AG08396 (cell line): Measurements from ENCODE around the gene WNT11.
A peak's percentile ranks its signal among the peaks of the same experiment; 100 is the strongest.

ENCODE experiments used
- DNase-seq: peaks from one replicate; pipeline ENCODE4 v3.0.0; 2012; ENCODE audit warnings: low spot score, mixed read lengths

The WNT11 gene

DNA sequence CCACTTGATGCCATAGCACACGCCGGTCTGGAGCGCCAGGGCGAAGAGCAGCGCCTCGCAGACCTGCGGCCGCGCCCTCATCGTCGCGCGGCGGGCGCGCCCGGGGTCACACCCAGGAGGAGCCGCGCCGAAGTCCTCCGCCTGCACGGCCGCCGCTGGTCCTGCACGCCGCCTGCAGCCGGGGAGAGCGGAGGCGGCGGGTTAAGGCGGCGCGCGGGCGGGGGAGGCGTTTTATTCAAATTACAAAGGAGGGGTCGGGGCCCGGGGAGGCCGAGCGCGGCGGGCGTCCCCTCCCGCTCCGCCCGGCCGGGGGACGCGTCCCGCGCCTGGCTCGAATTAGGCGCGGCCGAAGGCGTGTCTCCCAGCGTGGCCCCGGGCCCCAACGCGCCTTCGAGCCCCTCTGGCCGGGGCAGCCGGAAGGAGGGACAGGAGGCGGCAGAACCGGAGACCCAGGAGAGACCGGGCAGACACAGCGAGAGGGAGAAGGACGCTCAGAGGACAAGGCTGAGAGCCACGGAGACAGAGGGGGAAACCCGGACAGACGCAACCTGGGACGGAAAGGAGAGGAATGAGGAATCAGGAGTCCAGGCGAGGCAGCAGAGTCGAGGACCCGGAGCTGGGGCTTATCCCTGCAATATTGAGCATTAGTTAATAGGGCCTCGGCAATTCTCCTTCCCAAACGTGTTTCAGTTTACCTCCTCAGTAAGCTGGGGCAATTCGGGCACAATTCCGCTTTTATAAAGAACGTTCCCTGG, at the start of gene WNT11:
Gene WNT11, minus strand, starts transcription at position 176 of the 755 bp plus-strand sequence. Its CDS starts 95 bp downstream, at position 81.
- DNase-seq, result peak; percentile 60

DNA sequence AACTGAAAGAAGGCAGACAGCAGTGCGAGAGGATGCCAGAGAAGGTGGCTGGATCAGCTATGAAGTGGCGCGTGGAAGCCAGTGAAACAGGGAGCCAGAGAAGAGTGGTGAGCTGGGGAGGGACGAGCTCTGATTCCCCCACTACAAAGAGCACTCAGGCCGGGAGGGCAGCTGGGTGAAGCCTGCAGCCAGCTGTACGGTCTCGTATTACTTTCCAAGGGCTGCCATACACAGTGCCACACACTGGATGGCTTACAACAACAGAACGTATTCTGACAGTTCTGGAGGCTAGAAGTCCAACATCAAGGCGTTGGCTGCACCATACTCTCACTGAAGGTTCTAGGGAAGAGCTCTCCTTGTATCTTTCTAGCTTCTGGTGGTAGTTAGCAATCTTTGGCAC, 47.1 kb upstream of the WNT11 start:
- no peak for DNase-seq

GRCh38 chr11:76252631-76253070, 46.3 kb upstream of the WNT11 start:
- no peak for DNase-seq

- DNase-seq, result no peak
Observed at GRCh38 chr11:76251576-76251975, 45.3 kb upstream of the WNT11 start.

GRCh38 chr11:76251226-76251575, 44.9 kb upstream of the WNT11 start:
- DNase-seq, result no peak

GRCh38 chr11:76250520-76251225, 44.4 kb upstream of the WNT11 start:
- DNase-seq, result no peak

DNA sequence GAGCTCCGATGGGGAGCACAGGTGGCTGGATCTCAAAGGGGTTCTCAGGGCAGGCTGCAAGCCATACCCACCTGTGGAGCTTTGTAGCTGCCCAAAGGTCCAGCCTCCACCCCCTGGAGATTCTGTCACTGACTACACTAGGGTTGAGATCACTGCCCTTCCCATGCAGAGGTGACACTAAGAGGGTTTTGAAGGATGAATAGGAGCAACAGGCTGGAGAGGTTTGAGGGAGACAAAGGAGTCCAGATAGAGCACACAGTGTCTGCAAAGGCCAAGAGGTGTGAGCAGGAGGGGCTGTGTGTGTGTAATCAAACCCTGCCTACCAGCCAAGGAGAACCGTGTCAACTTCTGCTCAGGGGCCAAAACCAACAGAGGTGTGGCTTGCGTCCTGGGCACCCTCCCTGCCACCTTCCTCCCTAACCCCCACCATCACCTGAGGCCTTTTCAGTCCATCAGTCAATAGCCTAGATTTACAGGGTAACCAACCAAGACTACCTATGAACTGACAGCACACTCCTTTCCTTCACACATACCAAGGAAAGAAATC, 43.0 kb upstream of the WNT11 start:
- no peak for DNase-seq

DNA sequence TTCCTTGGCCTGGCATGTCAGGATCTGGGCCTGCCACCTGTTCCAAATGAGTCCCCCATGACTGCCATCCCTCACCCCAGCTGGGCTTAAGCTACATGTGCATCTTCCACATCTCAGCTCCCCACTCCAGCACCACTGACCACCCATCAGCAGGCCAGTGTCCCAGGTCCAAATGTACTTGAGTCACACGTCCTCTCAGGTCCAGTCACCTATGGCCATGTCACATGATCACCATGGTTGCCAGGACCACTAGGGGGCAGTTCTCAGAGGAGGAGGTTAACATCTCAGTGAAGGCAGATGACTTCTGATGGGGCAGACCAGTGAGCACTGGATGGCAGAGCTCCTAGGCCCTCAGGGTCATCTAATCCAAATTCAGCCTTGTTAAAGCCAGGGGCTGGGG, 41.9 kb upstream of the WNT11 start:
- no peak for DNase-seq

DNA sequence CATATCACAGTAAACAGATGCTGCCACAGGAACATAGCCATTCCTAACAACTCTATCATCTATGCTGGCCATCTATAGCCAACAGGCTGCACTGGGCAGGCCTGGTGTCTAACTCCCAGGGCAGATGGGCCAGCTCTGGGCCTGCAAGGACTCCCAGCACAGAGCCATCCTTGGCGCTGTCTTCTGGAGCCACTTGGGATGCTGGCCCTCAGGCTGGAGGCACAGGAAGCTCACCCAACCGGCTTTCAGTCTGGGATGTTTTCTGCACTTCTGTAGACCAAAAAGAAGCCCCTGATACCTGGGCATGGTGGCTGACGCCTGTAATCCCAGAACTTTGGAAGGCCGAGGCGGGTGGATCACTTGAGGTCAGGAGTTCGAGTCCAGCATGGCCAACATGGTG, 40.8 kb upstream of the WNT11 start:
- DNase-seq, result no peak

DNA sequence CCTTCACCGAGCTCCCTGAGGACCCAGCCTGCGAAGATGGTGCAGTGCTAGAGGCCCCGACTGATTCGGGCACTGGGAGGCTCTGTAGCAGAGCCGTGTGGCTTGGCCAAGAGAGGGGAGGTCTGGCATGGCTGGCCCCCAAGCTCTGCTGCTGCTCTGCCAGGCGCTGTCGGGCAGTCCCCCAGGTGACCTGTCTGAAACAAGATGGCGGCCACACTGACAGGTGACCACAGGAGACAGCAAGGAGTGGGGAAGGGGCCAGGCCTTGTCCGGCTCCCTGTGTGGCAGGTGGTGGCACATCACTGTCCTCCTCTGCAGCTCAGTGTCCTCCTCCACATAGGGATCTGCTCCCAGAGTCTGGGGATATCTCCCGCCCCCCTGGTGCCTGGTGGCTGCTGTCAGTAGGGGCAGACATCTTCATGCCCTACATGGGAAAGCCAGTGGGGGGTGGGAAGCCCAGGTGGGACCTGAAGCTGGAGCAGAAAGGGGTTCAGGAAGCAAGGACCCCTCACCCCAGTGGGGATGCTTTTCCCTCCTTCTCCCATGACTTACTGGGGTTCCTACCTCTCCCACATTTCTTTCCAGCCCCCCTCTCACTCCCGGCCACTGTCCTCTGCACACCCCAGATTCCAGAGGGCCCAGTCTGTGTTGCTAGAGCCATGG, 40.1 kb upstream of the WNT11 start:
- no peak for DNase-seq

DNA sequence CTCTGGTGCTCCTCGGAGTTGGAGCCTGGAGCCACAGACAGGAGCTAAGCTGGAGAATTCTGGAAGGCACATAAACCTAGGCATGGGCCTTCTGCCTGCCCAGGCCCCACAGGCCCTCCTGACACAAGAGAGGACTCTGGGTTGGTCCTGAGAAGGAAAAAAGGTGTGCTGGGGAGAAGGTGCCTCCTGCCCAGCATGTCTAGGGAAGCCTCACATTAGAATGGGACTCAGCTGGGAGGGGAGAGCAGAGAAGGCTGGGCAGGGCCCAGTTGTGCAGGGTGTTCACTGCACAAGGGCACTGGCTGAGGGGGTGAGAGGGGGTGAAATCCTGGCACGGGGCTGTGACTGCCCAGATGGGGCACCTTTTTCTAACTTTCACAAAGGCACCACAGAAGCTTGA, 39.4 kb upstream of the WNT11 start:
- no peak for DNase-seq

- DNase-seq, result no peak
Observed at GRCh38 chr11:76244316-76244851, 38.1 kb upstream of the WNT11 start.

GRCh38 chr11:76243957-76244285, 37.6 kb upstream of the WNT11 start:
- no peak for DNase-seq

DNA sequence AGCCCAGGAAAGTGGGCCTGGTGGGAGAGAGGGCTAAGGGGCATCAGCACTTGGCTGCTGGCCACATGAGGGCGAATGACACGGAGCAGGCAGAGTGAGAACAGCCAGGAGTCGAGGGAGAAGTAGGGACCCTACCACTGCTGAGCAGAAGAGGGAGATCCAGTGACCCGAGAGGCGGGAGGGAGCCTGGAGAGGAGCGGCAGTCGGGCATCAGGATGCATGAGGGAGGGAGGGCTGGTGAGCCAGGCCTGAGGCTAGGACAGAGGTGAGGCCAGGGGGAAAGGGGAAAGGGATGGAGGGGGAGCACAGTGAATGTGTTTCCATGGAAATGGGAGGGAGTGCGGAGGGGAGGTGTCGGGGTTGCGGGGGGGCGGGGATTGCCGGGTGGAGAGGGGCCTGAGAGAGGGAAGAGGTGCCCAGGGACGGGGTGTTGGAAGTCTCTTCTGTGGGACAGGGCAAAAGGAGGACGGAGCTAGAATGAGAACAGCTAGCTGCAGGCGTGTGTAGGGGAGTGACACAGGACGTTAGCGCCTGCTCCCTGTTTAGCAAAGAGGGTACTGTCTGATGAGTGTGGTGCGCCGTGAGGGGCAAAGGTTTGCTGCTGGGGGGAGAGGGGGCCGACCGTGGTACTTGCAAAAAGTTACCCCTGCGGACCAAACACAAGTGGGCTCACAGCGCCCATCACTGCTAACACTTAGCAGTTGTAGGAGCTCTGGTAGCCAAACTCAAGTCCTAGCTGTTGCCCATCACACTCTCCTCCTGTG, 37.1 kb upstream of the WNT11 start:
- DNase-seq, result no peak

DNA sequence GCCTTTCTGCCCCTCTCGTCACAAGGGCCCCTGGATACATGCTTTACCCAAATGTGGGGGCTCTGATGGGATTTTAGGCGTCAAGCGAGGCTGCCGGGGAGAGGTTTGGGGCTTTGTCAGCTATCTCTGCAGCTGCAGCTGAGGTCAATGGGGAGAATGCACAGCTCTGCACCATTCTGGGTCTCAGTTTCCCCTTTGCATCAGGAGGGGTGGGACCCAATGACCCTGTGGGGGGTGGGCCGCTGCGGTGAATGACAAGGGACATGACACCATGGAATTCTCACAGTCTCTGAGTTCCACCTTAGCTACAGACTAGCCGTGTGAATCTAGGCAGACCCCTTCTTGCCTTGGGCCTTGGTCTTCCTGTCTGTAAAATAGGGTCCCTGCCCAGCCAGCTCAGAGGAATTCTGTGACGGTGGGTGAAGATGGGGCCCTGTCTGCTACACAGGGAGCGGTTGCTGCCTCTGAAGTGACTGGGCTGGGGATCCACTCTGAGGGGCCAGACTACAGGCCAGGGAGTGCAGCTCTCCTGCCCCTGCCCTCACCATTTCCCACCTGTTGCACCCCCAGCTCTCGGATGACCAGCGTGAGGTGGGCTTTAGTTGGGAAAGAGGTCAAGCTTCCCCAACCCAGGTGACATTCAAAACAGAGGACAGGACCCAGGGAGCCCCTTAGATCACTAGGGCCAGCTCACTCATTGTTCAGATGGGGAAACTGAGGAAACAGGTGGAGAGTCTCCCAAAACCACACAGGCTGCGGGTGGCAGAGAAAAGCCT, 35.9 kb upstream of the WNT11 start:
- no peak for DNase-seq

GRCh38 chr11:76241243-76242000, 35.1 kb upstream of the WNT11 start:
- DNase-seq, result no peak

DNA sequence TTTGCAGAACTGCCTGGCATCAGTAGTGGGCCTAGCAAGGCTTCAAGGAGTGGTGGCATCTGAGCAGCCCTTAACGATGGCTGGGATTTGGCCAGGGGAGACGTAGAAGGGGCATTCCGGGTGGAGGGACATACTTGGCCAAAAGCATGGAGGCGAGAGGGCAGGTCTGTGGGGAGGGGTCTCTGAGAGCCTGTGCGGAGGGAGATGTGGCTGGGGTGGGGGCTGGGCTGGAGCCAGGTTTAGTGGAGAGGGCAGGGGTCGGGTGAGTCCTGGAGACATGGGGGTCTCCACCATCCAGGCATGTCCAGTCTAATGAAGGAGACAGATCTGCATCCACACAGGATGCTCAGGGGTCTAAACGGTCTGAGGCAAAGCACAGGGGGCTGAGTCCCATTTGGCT, 34.4 kb upstream of the WNT11 start:
- DNase-seq, result no peak

- DNase-seq, result no peak
Observed at GRCh38 chr11:76240161-76240540, 33.8 kb upstream of the WNT11 start.

DNA sequence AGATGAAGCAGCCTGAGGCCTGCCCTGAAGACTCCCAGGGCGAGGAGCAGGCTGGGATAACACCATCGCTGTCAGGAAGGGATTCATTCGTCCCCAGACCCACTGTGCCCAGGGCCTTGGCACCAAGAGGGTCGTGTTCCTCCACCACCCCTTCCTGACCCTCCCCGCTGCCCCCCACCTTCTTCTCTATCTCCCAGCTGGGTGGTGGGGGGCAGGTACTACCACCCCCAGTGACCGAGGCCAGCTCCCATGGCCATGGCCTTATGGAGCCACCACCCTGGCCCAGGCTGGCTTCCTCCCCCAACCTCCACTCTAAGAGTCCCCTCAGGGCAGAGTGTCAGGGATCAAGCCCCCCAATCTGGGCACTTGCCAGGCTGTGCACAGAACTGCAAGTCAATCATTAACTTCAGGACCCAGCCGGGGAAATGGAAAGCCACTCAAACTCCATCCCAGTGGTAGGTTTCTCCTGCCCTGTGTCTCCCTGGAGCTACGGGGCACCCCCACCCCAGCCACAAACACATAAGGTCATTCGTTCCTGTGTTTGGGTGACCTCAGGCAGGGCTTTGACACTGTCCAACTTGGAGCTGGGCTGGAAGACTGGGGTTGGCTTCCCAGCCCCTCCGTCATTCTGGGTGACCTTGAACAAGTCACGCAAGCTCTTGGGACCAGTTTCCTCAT, 33.3 kb upstream of the WNT11 start:
- no peak for DNase-seq

DNA sequence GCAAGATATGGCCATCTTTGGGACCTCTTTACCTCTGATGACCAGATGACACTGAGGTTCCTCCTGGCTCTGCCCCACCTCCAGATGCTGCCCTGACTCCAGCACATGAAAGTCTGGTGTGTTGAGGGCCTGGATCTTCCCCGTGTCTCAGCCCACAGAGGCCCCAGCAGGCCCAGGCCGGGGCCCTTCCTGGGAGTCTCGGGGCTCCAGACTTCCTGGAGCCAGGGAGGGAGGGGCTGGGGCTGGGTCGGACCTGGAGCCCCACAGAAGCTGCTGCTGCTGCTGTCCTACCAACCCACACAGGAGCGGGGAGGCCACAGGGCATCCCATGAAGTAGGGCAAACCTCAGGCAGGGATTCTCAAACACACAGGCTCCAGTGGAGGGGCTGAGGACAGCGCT, 32.2 kb upstream of the WNT11 start:
- DNase-seq, result no peak
